HG02970 (cell line): ENCODE results near the gene JPT2.
A peak's percentile ranks its signal among the peaks of the same experiment; 100 is the strongest.

Experiments used
- ATAC-seq: cut with Tn5 transposase; IDR thresholded peaks from one replicate; pipeline ENCODE4 v1.9.1; 2021; ENCODE audit warnings: mild to moderate bottlenecking, moderate library complexity, moderate number of reproducible peaks; ENCODE audit not compliant: unreplicated experiment, low FRiP score

Gene JPT2, protein sequence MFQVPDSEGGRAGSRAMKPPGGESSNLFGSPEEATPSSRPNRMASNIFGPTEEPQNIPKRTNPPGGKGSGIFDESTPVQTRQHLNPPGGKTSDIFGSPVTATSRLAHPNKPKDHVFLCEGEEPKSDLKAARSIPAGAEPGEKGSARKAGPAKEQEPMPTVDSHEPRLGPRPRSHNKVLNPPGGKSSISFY

DNA sequence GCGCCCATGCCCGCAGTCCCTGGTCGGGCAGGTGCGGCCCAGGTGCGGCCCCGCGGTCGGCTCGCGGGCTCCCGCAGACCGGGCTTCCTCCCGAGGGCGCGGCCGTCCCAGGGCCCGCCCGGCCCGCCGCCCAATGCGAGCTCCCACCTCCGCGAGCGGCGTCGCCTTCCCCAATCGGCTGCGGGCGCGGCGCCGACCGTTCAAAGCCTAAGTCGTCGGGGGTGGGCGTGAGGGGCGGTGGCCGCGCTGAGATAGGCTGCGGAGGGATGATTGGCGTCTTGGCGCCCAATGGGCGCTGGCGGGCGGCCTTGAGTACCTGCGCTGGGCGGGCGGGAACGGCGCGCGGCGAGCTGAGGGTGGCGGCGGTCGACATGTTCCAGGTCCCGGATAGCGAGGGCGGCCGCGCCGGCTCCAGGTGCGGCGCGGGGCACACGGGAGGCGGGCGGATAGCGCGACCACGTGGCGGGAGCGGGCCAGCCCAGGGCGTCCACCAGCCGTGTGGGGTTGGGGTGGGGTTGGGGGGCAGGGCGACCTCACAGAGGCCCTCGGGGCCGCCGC is at the start of gene JPT2:
JPT2 (plus strand) TSS at position 338 of the 558 bp plus-strand sequence; CDS start at position 372, 34 bp downstream.
- peak; percentile 92 for ATAC-seq

DNA sequence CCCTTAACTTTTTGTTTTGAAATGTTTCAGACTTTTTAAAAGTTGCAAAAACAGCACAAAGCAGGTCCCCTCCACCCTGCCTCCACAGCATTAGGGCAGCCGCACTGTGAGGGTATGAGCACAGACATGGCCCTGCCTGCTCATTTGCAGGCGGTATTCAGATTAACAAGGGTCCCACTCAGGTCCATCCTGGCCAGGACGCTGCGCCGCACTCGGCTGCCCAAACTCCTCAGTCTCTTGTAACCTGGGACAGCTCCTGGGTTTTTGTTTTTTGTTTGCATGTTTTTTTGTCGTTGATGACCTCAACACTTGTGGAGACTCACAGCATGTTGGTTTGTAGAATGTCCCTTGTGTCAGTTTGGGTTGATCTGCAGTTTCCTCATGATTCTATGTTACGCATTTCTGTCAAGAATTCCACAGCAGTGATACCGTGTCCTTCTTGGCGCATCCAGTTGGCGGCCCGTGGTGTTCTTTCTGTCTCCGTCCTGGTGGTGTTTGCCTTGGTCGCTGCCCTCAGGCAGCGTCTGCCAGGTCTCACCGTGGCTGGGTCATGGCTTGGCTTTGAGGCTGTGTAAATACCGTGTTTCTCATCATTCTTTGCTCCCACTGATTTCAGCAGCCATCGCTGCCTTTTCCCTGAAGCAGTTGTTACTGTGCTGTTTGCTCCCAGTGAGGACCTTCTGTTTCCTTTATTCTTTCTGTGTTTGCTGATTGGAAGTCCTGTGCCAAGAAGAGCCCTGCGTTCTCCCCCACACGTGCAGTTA is 47.4 kb upstream of the JPT2 start:
- ATAC-seq: no peak

DNA sequence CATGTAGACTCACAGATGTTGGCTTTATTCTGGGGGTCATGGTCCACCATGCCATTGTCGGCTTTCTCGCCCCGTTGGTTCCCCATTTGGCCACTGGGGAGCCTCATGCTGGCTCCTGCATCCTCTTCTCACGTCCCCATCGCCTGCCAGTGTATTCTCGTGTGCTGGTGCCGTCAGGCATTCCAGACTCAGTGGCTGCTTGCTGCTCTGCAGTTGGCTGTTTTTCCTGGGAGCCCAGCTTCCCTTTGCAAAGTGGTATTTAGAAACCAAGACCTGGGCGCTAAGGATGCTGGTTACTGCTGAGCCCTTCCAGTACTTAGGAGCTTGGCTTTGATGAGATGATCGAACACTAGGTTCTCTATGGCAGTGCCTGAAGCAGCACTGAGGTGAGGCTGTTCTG is 46.8 kb upstream of the JPT2 start:
- no peak for ATAC-seq

DNA sequence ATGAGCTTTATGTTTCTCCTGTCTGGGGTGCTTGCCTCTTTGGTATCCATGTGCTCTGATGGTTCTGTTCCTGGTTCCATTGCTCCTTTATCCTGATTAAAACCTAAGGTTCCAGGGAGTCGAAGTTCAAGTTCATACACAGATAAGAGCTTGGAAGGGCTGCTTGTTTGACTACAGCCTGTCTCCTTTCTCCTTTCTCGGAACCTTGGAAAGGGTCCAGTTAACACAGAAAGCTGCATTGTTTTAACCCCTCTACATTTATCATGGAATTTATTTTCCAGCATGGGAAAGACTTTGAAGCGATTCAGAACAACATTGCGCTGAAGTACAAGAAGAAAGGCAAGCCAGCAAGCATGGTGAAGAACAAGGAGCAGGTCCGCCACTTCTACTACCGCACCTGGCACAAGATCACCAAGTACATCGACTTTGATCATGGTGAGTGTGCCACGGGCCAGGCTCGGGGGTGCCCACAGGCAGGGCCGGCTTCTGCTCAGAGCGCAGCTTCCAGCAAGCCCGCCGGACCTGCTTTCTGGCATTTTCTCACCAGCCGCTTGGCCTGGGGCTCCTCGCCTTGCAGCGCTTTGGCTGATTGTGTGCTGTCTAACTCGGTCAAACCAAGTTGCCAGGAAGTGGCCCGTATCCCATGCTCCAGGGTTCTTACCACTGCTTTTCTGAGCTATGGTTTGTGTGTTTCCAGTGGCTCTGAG is 46.0 kb upstream of the JPT2 start:
- no peak for ATAC-seq

DNA sequence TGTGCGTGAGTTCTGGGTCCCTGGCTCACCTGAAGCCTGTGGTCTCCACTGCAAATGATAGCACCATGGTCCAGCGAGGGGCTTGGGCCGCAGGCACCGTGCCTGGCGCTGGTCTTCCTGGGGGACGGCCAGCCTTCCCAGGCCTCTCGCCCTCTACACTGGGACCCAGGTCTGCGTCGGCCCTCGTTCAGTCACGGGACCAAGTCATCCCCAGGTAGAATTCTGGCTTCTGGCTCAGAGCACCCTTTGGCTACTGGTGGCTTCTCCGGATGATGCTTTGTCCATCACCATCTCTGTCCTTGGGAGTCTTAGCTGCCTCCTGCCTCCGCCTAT is 45.5 kb upstream of the JPT2 start:
- ATAC-seq: no peak

DNA sequence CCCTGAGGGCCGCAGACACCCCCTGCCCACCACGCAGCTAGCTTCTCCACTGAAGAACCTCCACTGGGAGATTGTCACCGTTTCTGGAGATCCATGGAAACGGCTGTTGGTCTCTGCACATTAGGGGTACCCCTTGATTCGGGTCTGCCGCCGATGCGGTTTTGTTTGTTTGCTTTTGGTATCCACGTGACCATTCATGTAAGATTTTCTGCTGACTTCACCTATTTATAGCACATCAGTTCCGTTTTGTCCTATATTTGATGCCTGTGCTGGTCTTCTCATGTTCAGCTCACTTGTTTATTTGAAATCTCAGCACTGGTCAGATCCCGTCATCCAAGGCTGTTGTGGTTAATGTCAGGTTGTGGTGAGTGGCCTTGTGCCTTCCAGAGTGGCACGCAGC is 44.8 kb upstream of the JPT2 start:
- no peak for ATAC-seq

DNA sequence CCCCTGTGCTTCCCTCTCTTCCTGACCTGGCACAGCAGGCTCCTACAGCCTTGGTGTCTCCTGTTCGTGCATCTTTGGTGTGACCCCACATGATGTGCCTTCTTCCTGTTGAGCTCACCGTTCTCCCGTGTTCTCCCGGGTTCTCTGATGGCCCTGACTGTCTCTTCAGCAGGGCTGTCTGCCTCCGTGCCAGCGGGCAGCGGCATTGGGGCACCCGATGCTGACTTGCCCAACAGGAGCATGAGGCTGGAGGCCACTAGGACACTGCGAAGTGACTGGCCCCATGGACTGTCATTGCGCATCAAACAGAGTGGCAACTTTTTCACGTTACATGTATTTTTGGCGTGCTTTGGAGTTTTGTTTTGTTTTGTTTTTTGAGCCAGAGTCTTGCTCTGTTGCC is 43.5 kb upstream of the JPT2 start:
- no peak for ATAC-seq

DNA sequence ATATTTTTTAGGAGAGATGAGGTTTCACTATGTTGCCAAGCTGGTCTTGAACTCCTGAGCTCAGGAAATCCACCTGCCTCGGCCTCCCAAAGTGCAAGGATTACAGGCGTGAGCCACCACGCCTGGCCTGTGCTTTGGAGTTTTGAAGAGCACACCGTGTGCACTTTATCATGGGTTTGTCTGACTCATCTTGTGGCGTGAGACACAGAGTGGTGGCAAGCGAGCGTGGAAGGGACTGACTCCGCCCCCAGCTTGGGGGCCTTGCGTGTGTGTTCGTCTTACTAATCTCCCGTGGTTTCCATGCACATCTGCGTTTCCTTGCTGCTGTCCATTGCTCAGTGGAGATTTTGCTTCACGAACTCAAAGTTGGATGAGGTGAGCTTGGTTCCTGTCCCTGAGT is 43.0 kb upstream of the JPT2 start:
- no peak for ATAC-seq

DNA sequence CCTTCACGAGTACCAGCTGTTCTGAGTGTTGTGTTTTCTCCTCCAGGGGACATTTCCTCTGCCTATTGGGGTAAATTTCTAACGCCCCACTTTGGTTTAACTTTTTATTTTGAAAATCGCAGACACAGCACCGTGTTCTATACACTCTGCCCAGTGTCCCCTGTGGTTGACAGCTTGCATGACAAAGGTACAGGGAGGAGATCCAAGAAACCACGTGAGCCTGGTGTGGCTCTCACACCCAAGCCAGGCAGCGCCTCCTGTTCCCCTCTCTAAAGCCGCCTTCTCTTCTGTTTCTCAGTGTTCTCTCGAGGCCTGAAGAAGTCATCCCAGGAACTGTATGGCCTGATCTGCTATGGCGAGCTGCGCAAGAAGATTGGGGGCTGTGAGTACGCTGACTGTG is 40.6 kb upstream of the JPT2 start:
- ATAC-seq: no peak

DNA sequence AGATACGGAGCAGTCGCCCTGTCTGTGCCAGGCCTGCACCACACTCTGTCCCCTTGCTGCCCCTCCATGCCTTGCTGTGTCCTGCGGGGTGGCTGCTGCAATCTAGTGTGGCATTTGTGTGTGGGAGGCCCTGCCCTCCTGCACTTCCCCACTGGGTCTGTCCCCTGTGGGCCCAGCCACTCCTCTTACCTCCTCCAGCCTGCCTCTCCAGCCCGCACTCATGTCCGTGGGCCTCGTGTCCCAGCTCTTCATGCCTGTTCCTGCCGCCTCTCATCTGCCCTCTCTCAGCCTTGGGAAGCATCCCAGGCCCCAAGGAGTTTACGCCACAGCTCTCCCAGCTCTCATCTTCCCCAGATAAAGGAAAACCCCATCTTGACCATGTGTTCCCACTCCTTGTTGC is 39.3 kb upstream of the JPT2 start:
- ATAC-seq: no peak

DNA sequence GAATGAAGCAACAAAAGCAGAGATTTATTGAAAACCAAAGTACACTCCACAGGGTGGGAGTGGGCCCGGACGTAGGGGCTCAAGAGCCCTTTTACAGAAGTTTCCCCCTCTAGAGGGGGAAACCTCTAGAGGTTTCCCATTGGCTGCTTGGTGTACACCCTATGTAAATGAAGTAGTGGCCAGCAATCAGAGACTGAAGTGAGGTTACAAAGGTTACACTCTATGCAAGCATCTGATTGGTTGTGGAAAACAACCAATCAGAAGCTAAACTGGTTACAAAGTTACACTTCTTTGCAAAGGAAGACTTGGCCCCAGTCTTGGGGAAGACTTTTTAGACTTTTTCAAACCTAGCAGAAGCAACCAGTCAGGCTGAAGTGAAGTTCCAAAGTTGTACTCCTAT is 38.8 kb upstream of the JPT2 start:
- no peak for ATAC-seq

DNA sequence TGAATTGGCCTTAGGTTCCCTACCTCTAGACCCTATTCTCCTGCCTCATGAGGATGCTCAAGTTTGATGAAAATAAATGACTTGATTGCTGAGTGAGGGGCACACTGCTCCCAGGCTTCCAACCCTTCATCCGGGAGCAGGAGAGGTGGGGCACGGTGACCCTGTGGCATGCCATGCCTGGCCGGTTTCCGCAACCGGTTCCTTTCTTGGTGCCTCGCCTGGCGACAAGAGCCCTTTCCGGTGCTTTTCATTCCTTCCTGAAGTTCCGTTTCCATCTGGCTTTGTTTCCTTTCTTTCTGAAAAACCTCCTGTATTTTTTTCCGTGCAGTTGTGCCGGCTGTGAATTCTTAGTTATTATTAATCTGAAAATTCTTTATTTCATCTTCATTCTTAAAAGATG is 38.2 kb upstream of the JPT2 start:
- ATAC-seq: no peak

DNA sequence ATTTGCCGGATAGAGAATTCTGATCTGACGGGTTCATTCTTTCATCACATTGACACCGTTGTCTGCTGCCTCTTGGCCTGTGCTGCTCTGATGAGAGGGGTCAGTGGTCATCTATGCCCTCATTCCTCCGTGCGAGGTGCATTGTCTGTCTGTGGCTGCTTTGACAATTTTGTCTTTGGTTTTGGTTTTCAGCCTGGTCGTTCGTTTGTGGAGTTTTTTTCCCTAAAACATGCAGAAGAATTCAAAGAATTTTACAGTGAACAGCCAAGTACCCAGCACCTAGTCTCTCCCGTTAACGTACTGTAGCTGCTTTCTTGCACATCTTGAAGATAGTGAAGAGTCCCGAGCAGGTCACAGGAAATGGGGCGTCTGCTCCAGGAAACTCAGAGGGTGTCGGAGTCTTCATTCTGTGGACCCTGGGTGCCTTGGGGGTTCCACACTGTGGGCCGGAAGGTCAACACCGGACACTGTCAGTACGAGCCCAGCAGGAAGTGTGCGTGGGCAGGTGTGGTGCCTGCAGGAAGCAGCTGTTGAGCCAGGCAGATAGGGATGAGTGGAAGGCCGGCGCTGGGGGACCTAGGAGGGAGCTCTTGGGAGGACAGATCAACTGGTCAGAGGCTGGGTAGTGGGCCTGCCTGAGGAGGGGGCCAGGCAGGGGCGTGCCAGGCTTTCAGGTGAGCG is 37.7 kb upstream of the JPT2 start:
- ATAC-seq: no peak

DNA sequence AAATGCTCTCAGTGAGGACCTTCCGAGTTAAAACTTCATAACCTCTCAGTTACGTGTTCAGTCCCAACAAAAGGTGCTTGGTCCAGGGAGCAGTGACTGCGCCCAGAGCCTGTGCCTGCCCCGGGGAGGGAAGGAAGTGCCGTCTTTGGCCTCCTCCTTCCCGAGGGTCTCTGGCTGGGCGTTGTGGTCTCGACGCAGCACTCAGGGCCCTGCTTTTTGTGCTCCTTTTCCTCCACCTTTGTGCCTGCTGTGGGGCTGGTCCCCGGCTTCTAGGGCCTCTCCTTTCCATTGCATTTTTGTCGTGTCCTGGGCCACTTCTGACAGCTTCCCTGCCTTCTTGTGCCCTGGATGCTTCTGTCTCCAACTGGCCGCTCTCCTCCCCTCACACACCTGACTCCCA is 36.8 kb upstream of the JPT2 start:
- no peak for ATAC-seq

DNA sequence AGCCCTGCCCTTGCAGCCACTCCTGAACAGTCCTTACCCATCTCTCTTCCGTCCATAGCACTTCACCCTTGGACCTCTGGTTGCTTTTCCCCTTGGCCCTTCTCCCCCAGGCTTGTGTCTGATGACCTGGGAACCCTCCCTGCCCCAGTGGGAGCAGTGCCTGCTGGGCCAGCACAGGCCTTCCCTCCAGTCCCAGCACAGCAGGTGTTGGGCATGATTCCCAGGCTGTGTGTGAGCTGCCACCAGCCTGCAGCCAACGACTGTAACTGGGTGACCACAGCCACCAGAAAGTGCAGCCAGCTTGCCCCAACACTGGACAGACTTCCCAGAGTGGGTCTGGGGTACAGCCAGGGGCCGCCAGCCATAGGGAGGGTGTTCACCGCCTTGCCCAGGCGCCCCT is 35.9 kb upstream of the JPT2 start:
- ATAC-seq: no peak

DNA sequence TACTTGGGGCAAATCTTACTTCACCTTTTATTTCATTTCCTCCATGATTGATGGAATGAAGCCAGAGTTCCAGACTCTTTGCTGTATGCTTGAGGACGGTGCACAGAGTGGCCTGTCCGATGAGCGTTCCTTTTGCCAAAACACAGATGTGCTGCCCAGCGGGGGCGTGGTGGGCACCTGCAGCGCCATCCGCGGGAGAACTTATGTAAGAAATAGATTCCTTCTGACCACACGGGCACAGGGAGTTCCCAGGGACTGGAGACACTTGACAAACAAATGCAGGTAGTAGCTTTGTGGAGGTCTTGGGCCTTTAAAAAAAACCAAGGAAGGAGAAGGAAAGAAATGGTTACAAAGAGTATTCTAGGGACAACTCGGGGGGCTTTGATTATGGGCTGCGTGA is 35.3 kb upstream of the JPT2 start:
- no peak for ATAC-seq

DNA sequence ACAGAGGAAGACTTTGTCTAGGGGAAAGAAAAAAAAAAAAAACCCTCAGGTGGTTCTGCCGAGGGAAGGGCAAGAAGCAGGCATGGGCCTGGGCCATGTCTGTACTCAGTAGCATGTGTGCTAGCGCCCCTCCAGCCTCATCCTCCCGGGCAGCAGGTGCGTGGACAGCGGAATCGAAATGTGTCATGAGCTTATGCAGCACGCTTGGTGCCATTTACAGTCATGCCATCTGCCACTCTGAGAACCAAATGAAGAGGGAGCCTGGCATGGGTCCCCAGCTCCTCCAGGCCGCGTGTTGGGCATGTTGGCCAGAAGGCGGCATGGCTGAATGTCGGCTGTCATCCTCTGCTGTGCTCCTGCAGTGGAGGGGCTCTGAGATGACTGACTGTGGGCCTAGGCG is 34.6 kb upstream of the JPT2 start:
- no peak for ATAC-seq

DNA sequence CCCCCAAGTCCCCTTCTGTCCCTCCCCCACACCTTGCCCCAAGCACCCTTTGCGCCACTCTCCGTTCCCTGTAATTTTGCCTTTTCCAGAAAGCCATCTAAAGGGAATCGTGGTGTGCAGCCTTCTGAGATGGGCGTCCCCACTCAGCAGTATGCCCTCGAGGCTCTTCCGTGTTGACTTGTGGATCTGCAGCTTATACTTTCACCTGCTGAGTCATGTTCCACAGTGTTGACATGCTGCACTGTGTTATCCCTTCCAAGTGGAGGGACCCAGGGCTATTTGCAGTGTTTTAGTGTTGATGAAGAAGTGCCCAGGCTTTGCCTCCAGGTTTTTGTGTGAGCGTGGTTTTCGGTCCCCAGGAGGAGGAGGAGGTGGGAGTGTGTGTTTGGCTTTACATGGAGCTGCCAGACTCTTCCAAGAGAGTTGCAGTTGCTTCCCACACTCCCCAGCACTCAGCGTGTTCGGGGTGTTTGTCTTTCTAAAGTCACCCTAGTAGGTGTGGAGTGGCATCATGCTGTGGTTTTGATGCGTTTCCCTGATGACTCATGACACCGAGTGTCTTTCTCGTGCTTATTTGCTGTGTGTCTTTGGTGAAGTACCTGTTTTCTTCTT is 32.1 kb upstream of the JPT2 start:
- ATAC-seq: no peak

DNA sequence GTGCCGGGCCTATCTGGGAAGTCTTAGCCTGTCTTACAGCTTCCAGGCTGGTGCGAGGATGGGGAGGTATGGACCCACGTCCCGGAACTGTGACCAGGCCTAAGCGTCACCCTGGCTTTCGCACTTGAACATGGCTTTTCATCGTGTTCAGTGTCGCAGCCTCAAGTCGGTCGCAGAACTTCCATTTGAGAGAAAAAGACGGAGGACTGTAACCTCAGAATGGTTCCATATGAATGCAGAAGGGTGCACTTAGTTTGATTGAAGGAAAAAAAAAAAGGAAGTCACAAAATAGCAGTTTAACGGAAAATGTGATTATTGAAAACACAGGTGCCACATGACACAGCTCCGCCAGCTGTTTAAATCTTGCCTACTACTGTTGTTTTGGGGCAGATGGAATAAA is 30.2 kb upstream of the JPT2 start:
- ATAC-seq: no peak

DNA sequence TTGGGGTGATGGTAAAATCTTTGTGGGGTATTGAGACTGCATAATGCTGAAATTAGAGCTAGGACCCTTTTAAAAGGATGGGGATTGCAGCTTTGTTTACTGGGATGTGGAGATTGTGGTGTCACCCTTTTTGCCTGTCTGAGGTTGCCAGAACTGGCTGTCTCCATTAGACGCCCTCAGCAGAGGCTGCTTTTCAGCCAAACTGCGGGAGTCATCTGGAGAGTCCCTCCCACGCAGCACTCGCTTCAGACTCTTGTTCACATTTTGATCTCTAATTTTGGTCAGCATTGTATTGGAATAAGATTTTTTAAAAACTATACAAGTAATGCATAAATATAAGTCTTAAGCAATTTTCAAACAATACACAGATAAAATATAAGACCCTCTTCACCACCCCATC is 27.9 kb upstream of the JPT2 start:
- ATAC-seq: no peak
